Prostate gland (tissue), 2 donors: ENCODE data around the gene E2F6. TPM values are rescaled to one million over a fixed set of nuclear protein-coding genes. Genes with fewer than 3 reads are reported as not detected.

Source experiments
- DNase-seq: peaks from one replicate; pipeline ENCODE4 v3.0.0-alpha.2; 2019; ENCODE audit warnings: low spot score
- H3K27ac ChIP-seq, 2 donors: fragments of 200-600 bp; sonication (generic); 2 replicates each; pipeline ENCODE4 v1.5.1; 2017 to 2019
- H3K27me3 ChIP-seq: fragments of 200-600 bp; sonication (generic); replicated peaks from 2 replicates; pipeline ENCODE4 v1.5.1; 2019; ENCODE audit not compliant: insufficient read depth
- H3K36me3 ChIP-seq, 2 donors: fragments of 200-600 bp; sonication (generic); 1 replicate in 1 of 2; 2 replicates in 1 of 2; pipeline versions ENCODE4 v1.5.1 to v1.8.1; 2017 to 2019
- H3K4me1 ChIP-seq: fragments of 200-600 bp; sonication (generic); replicated peaks from 2 replicates; pipeline ENCODE4 v1.5.1; 2019
- H3K4me3 ChIP-seq, 2 donors: fragments of 200-600 bp; sonication (generic); 2 replicates each; pipeline ENCODE4 v1.5.1; 2017 to 2019
- H3K9me3 ChIP-seq: fragments of 200-600 bp; sonication (generic); 2 replicates; pipeline ENCODE4 v1.5.1; 2017
- CTCF ChIP-seq, 4 experiments: fragments of 200-600 bp in 2 of 4; fragments of 450-650 bp in 2 of 4; sonication (generic) in 2 of 4; IDR thresholded peaks; 1 replicate in 3 of 4; 2 replicates in 1 of 4; pipeline ENCODE4 v1.5.1; 2016 to 2019; ENCODE audit warnings: antibody characterized with exemption in 4 of 4, mild to moderate bottlenecking in 2 of 4, moderate library complexity in 2 of 4
- POLR2A ChIP-seq: fragments of 450-650 bp; IDR thresholded peaks from one replicate; pipeline ENCODE4 v1.6.1; 2016; ENCODE audit warnings: antibody characterized with exemption, mild to moderate bottlenecking
- POLR2AphosphoS5 ChIP-seq: sonication (generic); formaldehyde crosslinking; IDR thresholded peaks from one replicate; pipeline ENCODE4 v1.6.1; 2017; ENCODE audit warnings: antibody characterized with exemption
- WGBS: methylation state at CpG from one replicate; pipeline ENCODE4 v1.1.5; 2018; 5-methylcytosine and 5-hydroxymethylcytosine counted together
- intact Hi-C: fragments of 100-400 bp; cut with DNase I; formaldehyde crosslinking; loops from one replicate; pipeline ENCODE4 v1.14.2; 2022
- total RNA-seq, 2 donors: library from RNA; depleted of rRNA; stranded (reverse); fragments of >200 nt; gene quantifications; one replicate each; pipeline ENCODE4 v1.1.0, GENCODE V29; 2016

The E2F6 gene
- total RNA-seq, 2 donors from 2014 or later = 14.2 to 25.2 TPM

GRCh38 chr2:11493282-11493681 lies 27.3 kb upstream of the E2F6 start:
- H3K4me3 ChIP-seq = no peak overlapping the region
- DNase-seq = no peak
- H3K27ac ChIP-seq = no peak overlapping the region
- no peaks in the 10 kb centered on the region for H3K4me1 ChIP-seq
- H3K9me3 ChIP-seq = no peaks in the 10 kb centered on the region
- TF ChIP-seq POLR2A (no peak), POLR2AphosphoS5 (no peak), CTCF (IDR thresholded peaks at IDR 0.05) (no peak)
- no peaks in the 10 kb centered on the region for H3K36me3 ChIP-seq
- WGBS = 95% methylated on average over 6 of the region's 6 CpGs
- H3K27me3 ChIP-seq = no peaks in the 10 kb centered on the region
- intact Hi-C loops = no loop called here

- no peaks in the 10 kb centered on the region for H3K36me3 ChIP-seq
- no peak for DNase-seq
- WGBS = 93% methylated on average over 1 of the region's 1 CpG
- TF ChIP-seq POLR2AphosphoS5 = no peak
- no peak for TF ChIP-seq POLR2A
- TF ChIP-seq CTCF (IDR thresholded peaks at IDR 0.05) = no peak
- no peaks in the 10 kb centered on the region for H3K27me3 ChIP-seq
- H3K27ac ChIP-seq = no peak overlapping the region
- no peaks in the 10 kb centered on the region for H3K9me3 ChIP-seq
- H3K4me3 ChIP-seq = no peak overlapping the region
- no peaks in the 10 kb centered on the region for H3K4me1 ChIP-seq
- intact Hi-C loops = no loop called here
Measured at GRCh38 chr2:11492720-11493119, 26.8 kb upstream of the E2F6 start.

GRCh38 chr2:11492244-11492643 lies 26.3 kb upstream of the E2F6 start:
- 79% methylated on average over 3 of the region's 3 CpGs for WGBS
- no peaks in the 10 kb centered on the region for H3K36me3 ChIP-seq
- no peaks in the 10 kb centered on the region for H3K4me1 ChIP-seq
- no peak for DNase-seq
- no peak overlapping the region for H3K4me3 ChIP-seq
- H3K27ac ChIP-seq = no peak overlapping the region
- no peaks in the 10 kb centered on the region for H3K9me3 ChIP-seq
- TF ChIP-seq CTCF (IDR thresholded peaks at IDR 0.05) (no peak), POLR2AphosphoS5 (no peak), POLR2A (no peak)
- intact Hi-C loops = no loop called here
- no peaks in the 10 kb centered on the region for H3K27me3 ChIP-seq

GRCh38 chr2:11491348-11491933 lies 25.5 kb upstream of the E2F6 start:
- intact Hi-C loops = no loop called here
- no peak for DNase-seq
- H3K27ac ChIP-seq = no peak overlapping the region
- no peaks in the 10 kb centered on the region for H3K36me3 ChIP-seq
- H3K4me1 ChIP-seq = no peaks in the 10 kb centered on the region
- no peak for TF ChIP-seq POLR2AphosphoS5
- no peaks in the 10 kb centered on the region for H3K9me3 ChIP-seq
- H3K4me3 ChIP-seq = no peak overlapping the region
- H3K27me3 ChIP-seq = no peaks in the 10 kb centered on the region
- 63% methylated on average over 3 of the region's 3 CpGs for WGBS

GRCh38 chr2:11490194-11490593 lies 24.2 kb upstream of the E2F6 start:
- H3K4me3 ChIP-seq = no peak overlapping the region
- H3K4me1 ChIP-seq = no peaks in the 10 kb centered on the region
- WGBS = over 99% methylated on average over 5 of the region's 5 CpGs
- no peaks in the 10 kb centered on the region for H3K36me3 ChIP-seq
- no peak overlapping the region for H3K27ac ChIP-seq
- no peak for TF ChIP-seq POLR2AphosphoS5
- no peak for TF ChIP-seq POLR2A
- TF ChIP-seq CTCF (IDR thresholded peaks at IDR 0.05) = no peak
- H3K27me3 ChIP-seq = no peaks in the 10 kb centered on the region
- H3K9me3 ChIP-seq = no peaks in the 10 kb centered on the region
- DNase-seq = no peak
- intact Hi-C loops = no loop called here
